ACC112 (cell line): ENCODE measurements around the gene LAGE3.
A peak's percentile ranks its signal among the peaks of the same experiment; 100 is the strongest.

Experiments
- H2AFZ ChIP-seq: fragments of 200-600 bp; sonication (generic); one replicate; pipeline ENCODE4 v1.6.0; 2017; ENCODE audit warnings: antibody characterized with exemption, low read length; ENCODE audit not compliant: unreplicated experiment
- H3K27ac ChIP-seq: fragments of 200-600 bp; sonication (generic); 2 replicates; pipeline ENCODE4 v1.5.1; 2014; ENCODE audit warnings: low read depth, mild to moderate bottlenecking, antibody characterized with exemption, low read length, moderate library complexity
- H3K27me3 ChIP-seq: fragments of 200-600 bp; sonication (generic); 2 replicates; pipeline ENCODE4 v1.6.1; 2014; ENCODE audit warnings: mild to moderate bottlenecking, antibody characterized with exemption, low read length, moderate library complexity, mixed read lengths; ENCODE audit not compliant: insufficient read depth
- H3K36me3 ChIP-seq: fragments of 200-600 bp; sonication (generic); 2 replicates; pipeline ENCODE4 v1.6.1; 2016; ENCODE audit warnings: mild to moderate bottlenecking, antibody characterized with exemption, low read length, moderate library complexity, mixed read lengths; ENCODE audit not compliant: insufficient read depth
- H3K4me1 ChIP-seq: fragments of 200-600 bp; sonication (generic); one replicate; pipeline ENCODE4 v1.6.1; 2016; ENCODE audit warnings: low read length, mixed read lengths; ENCODE audit not compliant: insufficient read depth, unreplicated experiment, control insufficient read depth
- H3K4me3 ChIP-seq: fragments of 200-600 bp; sonication (generic); 2 replicates; pipeline ENCODE4 v1.5.1; 2014; ENCODE audit warnings: mild to moderate bottlenecking, low read depth, low read length
- H3K79me2 ChIP-seq: fragments of 200-600 bp; sonication (generic); one replicate; pipeline ENCODE4 v1.6.0; 2016; ENCODE audit warnings: low read length; ENCODE audit not compliant: control insufficient read depth, unreplicated experiment, insufficient read depth

The LAGE3 gene

DNA sequence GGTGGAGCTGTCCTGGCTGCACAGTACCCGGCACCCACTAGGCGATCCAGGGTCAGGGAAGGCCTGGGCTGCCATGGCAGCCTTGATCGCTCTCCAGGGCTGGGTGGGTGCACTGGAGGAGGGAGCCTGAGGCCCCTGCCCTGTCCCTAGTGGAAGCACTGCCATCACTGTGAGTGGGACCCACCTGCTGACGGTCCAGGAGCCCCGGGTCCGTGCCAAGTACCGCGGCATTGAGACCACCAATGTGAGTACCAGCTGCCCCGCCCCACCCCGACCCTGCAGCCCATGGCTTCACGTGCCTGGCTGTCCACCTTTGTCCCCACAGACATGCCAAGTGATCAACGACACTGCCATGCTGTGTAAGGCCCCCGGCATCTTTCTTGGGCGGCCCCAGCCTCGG is 12.2 kb downstream of the LAGE3 start:
- H3K4me3 ChIP-seq: no peak overlapping the region
- no peaks in the 10 kb centered on the region for H3K4me1 ChIP-seq
- H3K36me3 ChIP-seq: no peaks in the 10 kb centered on the region
- H3K27me3 ChIP-seq: no peaks in the 10 kb centered on the region
- H2AFZ ChIP-seq: no peak overlapping the region
- no peak overlapping the region for H3K27ac ChIP-seq
- no peaks in the 10 kb centered on the region for H3K79me2 ChIP-seq

DNA sequence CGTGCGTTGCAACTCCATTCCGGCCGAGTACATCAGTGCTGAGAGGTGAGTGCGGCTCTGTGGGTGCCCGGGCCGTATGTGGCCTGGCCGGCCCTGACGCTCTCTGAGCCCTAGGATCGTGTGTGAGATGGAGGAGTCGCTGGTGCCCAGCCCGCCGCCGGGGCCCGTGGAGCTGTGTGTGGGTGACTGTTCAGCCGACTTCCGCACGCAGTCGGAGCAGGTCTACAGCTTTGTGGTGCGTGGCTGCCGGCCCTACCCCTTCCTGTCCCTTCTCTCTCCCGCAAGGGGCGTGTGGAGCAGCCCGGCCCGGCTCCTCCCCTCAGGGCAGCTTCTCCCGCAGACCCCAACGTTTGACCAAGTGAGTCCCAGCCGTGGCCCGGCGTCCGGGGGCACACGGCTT is 13.0 kb downstream of the LAGE3 start:
- H3K4me1 ChIP-seq: no peaks in the 10 kb centered on the region
- H3K27me3 ChIP-seq: no peaks in the 10 kb centered on the region
- peaks cover 7% of the 10 kb centered on the region for H3K79me2 ChIP-seq
- no peaks in the 10 kb centered on the region for H3K36me3 ChIP-seq
- no peak overlapping the region for H3K27ac ChIP-seq
- H2AFZ ChIP-seq: no peak overlapping the region
- H3K4me3 ChIP-seq: no peak overlapping the region

DNA sequence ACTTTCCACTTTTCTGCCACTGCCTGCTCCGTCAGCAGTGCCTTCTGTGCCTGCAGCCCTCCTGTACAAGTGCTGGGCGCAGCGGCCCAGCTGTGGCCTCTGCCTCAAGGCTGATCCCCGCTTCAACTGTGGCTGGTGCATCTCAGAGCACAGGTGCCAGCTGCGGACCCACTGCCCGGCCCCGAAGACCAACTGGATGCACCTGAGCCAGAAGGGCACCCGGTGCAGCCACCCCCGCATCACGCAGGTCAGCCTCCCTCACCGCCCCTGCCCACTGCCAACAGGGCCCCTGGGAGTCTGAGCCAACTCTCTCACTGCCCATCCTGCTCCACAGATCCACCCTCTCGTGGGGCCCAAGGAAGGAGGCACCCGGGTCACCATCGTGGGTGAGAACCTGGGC is 13.5 kb downstream of the LAGE3 start:
- H3K27ac ChIP-seq: no peak overlapping the region
- H3K36me3 ChIP-seq: no peaks in the 10 kb centered on the region
- no peak overlapping the region for H2AFZ ChIP-seq
- no peak overlapping the region for H3K4me3 ChIP-seq
- no peaks in the 10 kb centered on the region for H3K4me1 ChIP-seq
- peaks cover 11% of the 10 kb centered on the region for H3K79me2 ChIP-seq
- H3K27me3 ChIP-seq: no peaks in the 10 kb centered on the region

DNA sequence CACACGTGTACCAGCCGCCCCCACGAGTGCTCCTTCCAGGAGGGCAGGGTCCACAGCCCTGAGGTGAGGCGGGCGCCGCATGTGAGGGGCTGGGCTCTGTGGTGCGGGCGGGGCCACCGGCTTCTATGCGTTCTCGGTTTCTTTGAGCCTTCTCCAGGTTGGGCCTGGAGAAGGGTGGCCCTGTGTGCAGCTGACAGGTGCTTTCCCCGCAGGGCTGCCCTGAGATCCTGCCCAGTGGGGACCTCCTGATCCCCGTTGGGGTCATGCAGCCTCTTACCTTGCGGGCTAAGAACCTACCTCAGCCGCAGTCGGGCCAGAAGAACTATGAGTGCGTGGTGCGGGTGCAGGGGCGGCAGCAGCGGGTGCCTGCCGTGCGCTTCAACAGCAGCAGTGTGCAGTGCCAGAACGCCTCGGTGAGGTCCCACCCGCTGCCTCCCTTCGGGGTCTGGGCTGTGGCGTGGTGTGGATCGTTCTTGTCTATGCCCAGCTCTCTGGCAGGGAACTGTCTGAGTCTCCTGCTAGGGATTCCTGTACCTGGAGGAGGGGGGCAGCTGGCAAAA is 14.2 kb downstream of the LAGE3 start:
- H2AFZ ChIP-seq: no peak overlapping the region
- no peaks in the 10 kb centered on the region for H3K36me3 ChIP-seq
- no peaks in the 10 kb centered on the region for H3K27me3 ChIP-seq
- H3K4me1 ChIP-seq: no peaks in the 10 kb centered on the region
- H3K27ac ChIP-seq: no peak overlapping the region
- peaks cover 19% of the 10 kb centered on the region for H3K79me2 ChIP-seq
- no peak overlapping the region for H3K4me3 ChIP-seq

DNA sequence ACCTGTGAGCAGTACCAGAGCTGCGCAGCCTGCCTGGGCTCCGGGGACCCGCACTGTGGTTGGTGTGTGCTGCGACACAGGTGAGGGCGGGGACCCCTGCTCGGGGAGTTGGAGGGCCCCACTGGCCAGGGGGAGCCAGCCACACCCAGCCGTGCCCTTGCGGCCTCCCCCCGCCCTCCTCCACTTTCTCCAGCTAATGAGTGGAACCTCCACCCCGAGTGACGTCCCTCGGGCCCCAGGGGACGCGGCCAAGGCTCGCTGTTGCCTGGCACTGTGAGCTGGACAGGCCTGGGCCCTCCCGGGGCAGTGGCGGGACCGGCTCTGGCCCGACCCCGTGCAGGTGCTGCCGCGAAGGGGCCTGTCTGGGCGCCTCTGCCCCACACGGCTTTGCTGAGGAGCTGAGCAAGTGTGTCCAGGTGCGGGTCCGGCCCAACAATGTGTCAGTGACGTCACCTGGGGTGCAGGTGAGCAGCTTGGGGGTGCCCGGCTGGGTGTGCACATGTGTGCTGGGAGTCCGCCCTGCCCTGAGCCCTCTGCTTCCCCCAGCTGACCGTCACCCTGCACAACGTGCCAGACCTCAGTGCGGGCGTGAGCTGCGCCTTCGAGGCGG is 15.4 kb downstream of the LAGE3 start:
- H3K27me3 ChIP-seq: no peaks in the 10 kb centered on the region
- peaks cover 30% of the 10 kb centered on the region for H3K79me2 ChIP-seq
- no peak overlapping the region for H3K4me3 ChIP-seq
- no peak overlapping the region for H2AFZ ChIP-seq
- no peak overlapping the region for H3K27ac ChIP-seq
- H3K36me3 ChIP-seq: no peaks in the 10 kb centered on the region
- H3K4me1 ChIP-seq: no peaks in the 10 kb centered on the region

DNA sequence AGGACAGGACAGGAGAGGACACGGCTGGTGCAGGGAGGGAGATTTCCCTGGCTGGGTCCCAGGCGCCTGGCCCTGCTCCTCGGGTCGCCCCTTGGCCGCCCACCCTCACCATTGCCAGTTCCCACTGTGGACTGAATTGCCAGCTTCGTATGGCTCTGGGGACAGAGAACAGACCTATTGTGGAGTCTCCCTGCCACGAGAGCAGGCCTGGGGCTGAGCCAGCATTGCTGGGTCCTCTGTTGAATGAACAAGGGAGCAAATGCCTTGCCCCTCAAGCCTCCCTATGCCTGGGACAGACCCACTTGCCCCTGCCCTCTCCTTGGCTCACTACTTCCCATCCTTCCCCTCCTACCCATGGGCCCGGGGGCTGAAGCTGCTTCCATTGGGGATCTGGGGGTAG is 16.7 kb downstream of the LAGE3 start:
- Histone ChIP-seq H3K27ac (no peak overlapping the region), H3K79me2 (peaks cover 36% of the 10 kb centered on the region), H3K4me3 (no peak overlapping the region), H3K4me1 (no peaks in the 10 kb centered on the region), H3K27me3 (no peaks in the 10 kb centered on the region), H2AFZ (no peak overlapping the region), H3K36me3 (no peaks in the 10 kb centered on the region)

DNA sequence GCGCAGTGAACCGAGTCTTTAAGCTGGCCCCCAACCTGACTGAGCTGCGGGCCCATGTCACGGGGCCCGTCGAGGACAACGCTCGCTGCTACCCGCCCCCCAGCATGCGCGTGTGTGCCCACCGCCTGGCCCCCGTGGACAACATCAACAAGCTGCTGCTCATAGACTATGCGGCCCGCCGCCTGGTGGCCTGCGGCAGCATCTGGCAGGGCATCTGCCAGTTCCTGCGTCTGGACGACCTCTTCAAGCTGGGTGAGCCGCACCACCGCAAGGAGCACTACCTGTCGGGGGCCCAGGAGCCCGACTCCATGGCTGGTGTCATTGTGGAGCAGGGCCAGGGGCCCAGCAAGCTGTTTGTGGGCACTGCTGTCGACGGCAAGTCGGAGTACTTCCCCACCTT is 18.8 kb downstream of the LAGE3 start:
- H3K27me3 ChIP-seq: no peaks in the 10 kb centered on the region
- no peaks in the 10 kb centered on the region for H3K4me1 ChIP-seq
- peaks cover 36% of the 10 kb centered on the region for H3K79me2 ChIP-seq
- no peak overlapping the region for H3K27ac ChIP-seq
- no peak overlapping the region for H2AFZ ChIP-seq
- H3K4me3 ChIP-seq: peak overlapping the region; percentile 91
- no peaks in the 10 kb centered on the region for H3K36me3 ChIP-seq

DNA sequence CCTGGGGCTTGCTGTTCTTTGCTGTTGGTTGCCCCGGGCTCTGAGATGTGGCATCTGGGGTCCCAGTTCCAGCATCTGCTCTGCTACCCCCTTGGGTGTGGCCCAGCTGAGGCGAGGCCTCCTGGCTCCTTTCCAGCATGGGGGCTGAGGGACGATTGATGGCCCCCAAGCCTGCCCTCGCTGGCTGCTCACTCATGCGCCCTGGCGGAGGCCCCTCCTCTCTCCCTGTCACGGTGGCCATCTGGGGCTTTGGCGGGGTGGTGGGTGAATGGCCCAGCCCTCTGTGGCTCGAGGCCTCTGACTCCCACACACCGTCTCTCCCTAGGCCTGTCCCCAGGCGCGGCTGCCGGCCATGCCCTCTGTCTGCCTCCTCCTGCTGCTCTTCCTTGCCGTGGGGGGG is 19.2 kb downstream of the LAGE3 start:
- no peak overlapping the region for H2AFZ ChIP-seq
- no peaks in the 10 kb centered on the region for H3K4me1 ChIP-seq
- peak overlapping the region; percentile 91 for H3K4me3 ChIP-seq
- H3K27ac ChIP-seq: no peak overlapping the region
- no peaks in the 10 kb centered on the region for H3K27me3 ChIP-seq
- no peaks in the 10 kb centered on the region for H3K36me3 ChIP-seq
- H3K79me2 ChIP-seq: peaks cover 36% of the 10 kb centered on the region

DNA sequence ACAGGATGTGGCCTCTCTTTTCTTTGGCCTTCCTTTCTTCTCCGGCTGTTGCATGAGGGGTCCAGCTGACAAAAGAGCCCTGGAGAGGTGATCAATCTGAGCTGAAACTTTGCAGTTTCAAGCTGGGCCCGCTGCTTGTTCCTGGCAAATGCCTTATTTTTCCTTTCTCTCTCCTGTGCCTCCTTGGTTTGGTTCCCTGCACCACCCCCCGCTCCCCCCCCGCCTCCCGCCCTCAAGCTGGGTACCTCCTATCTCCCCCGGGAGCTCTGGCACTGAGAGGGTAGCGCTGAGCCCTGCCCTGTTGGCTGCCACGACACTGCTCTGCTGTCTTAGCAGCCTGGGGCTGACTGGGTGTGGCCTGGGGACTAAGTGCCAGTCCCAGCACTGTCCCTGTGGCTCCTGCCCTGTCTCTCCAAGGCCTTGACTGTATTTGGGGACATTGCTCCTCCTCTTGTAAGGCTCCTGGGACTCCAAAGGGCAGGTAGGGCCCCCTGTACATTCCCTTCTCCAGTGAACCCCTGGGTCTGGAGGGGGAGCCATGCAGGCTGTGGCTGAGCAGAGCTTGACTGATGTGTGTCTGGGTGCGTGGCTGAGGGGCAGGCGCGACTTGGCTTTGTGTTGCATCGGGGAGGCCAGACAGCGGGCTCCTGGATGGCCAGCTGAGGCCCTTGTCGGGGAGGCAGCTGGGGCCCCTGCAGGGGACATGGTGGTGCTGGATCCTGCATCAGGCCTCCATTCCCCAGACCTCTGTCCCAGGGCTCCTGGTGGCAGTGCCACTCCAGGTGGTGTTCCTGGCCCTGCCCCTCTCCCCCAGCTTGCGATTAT is 19.9 kb downstream of the LAGE3 start:
- Histone ChIP-seq H3K27me3 (no peaks in the 10 kb centered on the region), H2AFZ (no peak overlapping the region), H3K27ac (no peak overlapping the region), H3K36me3 (no peaks in the 10 kb centered on the region), H3K4me3 (peak overlapping the region; percentile 91), H3K79me2 (peaks cover 36% of the 10 kb centered on the region), H3K4me1 (no peaks in the 10 kb centered on the region)

DNA sequence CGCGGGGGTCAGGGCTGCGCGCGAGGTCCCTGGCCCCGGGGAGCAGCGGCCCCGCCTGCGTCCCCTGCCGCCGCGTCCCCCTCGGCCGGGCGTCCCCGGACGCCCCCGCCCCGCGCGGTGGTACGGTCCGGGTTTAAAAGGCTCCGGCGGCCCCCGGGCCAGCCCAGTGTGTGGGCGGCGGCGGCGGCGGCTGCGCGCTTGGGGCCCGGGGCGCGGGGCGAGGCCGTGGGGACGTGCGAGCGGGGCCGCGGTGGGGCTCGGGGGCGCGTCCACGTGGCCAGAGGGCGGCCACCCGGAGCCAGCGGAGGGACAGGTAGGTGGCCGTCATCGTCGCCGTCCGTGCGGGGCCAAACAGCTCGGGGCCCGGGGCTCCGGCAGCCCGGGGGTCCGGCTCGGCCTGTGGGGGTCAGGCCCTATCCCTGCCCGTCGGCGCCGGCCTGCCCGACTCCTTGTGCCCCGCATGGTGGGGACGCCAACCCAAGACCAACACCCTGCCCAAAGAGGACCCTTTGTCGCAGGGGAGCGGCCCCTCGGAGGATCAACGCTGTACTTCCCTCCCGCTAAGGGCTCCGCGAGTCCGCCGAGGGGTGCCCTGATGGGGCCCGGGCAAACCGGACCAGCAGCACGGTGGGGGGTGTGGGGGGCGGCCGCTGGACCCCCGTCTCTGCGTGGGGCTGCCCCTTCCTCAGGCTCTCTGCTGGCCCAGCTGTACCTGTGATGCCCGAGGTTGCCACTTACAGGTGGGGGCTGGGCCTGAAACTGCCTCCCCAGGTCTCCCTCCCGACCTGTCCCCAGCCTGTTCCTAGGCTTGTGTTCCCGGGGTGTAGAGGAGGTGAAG is 20.7 kb downstream of the LAGE3 start, which contains the start of gene PLXNA3:
TSS of gene PLXNA3 (plus strand) at position 166 of the 838 bp plus-strand sequence. CDS start 1,903 bp downstream, outside the sequence.
- peaks cover 36% of the 10 kb centered on the region for H3K79me2 ChIP-seq
- H3K4me1 ChIP-seq: no peaks in the 10 kb centered on the region
- H3K27me3 ChIP-seq: no peaks in the 10 kb centered on the region
- no peaks in the 10 kb centered on the region for H3K36me3 ChIP-seq
- H3K4me3 ChIP-seq: peak within 1 kb of the TSS; percentile 91
- H3K27ac ChIP-seq: peak within 1 kb of the TSS; percentile 60; the same call in 1 of the 2 replicates
- no peak within 1 kb of the TSS for H2AFZ ChIP-seq
